ENCODE results near the gene ACSL1.

The ACSL1 gene

GRCh38 chr4:184808713-184809050, 17.1 kb downstream of the ACSL1 start:
- DNase-seq = no peak

- DNase-seq = no peak
These were observed 17.7 kb downstream of the ACSL1 start for GRCh38 chr4:184807797-184808712.

GRCh38 chr4:184807256-184807655, 18.5 kb downstream of the ACSL1 start:
- no peak for DNase-seq

- no peak for DNase-seq
These were observed 19.1 kb downstream of the ACSL1 start for GRCh38 chr4:184806711-184807110.

GRCh38 chr4:184806229-184806550, 19.6 kb downstream of the ACSL1 start:
- no peak for DNase-seq

- DNase-seq = no peak
These were observed 20.1 kb downstream of the ACSL1 start for GRCh38 chr4:184805462-184806228.

- DNase-seq = no peak
These were observed 21.1 kb downstream of the ACSL1 start for GRCh38 chr4:184804621-184805020.

GRCh38 chr4:184803874-184804273, 21.9 kb downstream of the ACSL1 start:
- no peak for DNase-seq

- no peak for DNase-seq
These were observed 22.6 kb downstream of the ACSL1 start for GRCh38 chr4:184803133-184803532.

GRCh38 chr4:184802697-184803015, 23.1 kb downstream of the ACSL1 start:
- no peak for DNase-seq

- no peak for DNase-seq
These were observed 23.7 kb downstream of the ACSL1 start for GRCh38 chr4:184801781-184802696.

GRCh38 chr4:184798504-184798903, 27.3 kb downstream of the ACSL1 start:
- DNase-seq = no peak

GRCh38 chr4:184796906-184797305, 28.9 kb downstream of the ACSL1 start:
- no peak for DNase-seq

GRCh38 chr4:184795214-184795844, 30.4 kb downstream of the ACSL1 start:
- DNase-seq = no peak

- no peak for DNase-seq
These were observed 31.3 kb downstream of the ACSL1 start for GRCh38 chr4:184794470-184794869.

GRCh38 chr4:184793735-184794355, 31.9 kb downstream of the ACSL1 start:
- no peak for DNase-seq

- no peak for DNase-seq
These were observed 32.7 kb downstream of the ACSL1 start for GRCh38 chr4:184792950-184793555.

GRCh38 chr4:184792334-184792733, 33.4 kb downstream of the ACSL1 start:
- DNase-seq = no peak

GRCh38 chr4:184790826-184791225, 34.9 kb downstream of the ACSL1 start:
- no peak for DNase-seq

GRCh38 chr4:184787766-184788503, 37.8 kb downstream of the ACSL1 start:
- no peak for DNase-seq

- DNase-seq = no peak
These were observed 40.0 kb downstream of the ACSL1 start for GRCh38 chr4:184785813-184786212.
